LNCaP clone FGC (cell line): Measurements from ENCODE around the gene DOK3.

Experiments used
- DNase-seq: peaks from one replicate; pipeline ENCODE4 v3.0.0-alpha.2; 2011; ENCODE audit warnings: low read depth
- H3K4me3 ChIP-seq: 2 replicates; pipeline ENCODE4 v1.5.1; 2011; ENCODE audit warnings: mild to moderate bottlenecking, low read depth, low read length, control low read depth
- CTCF ChIP-seq: IDR thresholded peaks from 2 replicates; pipeline ENCODE4 v1.5.1; 2012; ENCODE audit warnings: mild to moderate bottlenecking; ENCODE audit not compliant: control insufficient read depth, insufficient read depth; ENCODE audit errors: extremely low read depth

The DOK3 gene

GRCh38 chr5:177494346-177495195, 15.1 kb downstream of the DOK3 start:
- no peak overlapping the region for H3K4me3 ChIP-seq
- 0 out of 2 replicates have a peak, but pooled peaks have one; percentile 11 for TF ChIP-seq CTCF
- no peak for DNase-seq

- H3K4me3 ChIP-seq, result no peak overlapping the region
- no peak for DNase-seq
- no peak for TF ChIP-seq CTCF
Measured at GRCh38 chr5:177493795-177494345, 15.8 kb downstream of the DOK3 start.

GRCh38 chr5:177492841-177493240, 16.8 kb downstream of the DOK3 start:
- H3K4me3 ChIP-seq, result no peak overlapping the region
- no peak for DNase-seq
- no peak for TF ChIP-seq CTCF

GRCh38 chr5:177491983-177492746, 17.5 kb downstream of the DOK3 start:
- TF ChIP-seq CTCF, result no peak
- DNase-seq, result no peak
- no peak overlapping the region for H3K4me3 ChIP-seq

GRCh38 chr5:177491429-177491945, 18.1 kb downstream of the DOK3 start:
- DNase-seq, result no peak
- TF ChIP-seq CTCF, result peak; percentile 42; the same call in 1 of the 2 replicates

GRCh38 chr5:177490992-177491391, 18.6 kb downstream of the DOK3 start:
- H3K4me3 ChIP-seq, result no peak overlapping the region
- TF ChIP-seq CTCF, result no peak
- no peak for DNase-seq

More at GRCh38 chr5:177491429-177491945, 18.1 kb downstream of the DOK3 start:
- H3K4me3 ChIP-seq, result no peak overlapping the region
